ENCODE measurements around the gene KSR2.

The KSR2 gene

DNA sequence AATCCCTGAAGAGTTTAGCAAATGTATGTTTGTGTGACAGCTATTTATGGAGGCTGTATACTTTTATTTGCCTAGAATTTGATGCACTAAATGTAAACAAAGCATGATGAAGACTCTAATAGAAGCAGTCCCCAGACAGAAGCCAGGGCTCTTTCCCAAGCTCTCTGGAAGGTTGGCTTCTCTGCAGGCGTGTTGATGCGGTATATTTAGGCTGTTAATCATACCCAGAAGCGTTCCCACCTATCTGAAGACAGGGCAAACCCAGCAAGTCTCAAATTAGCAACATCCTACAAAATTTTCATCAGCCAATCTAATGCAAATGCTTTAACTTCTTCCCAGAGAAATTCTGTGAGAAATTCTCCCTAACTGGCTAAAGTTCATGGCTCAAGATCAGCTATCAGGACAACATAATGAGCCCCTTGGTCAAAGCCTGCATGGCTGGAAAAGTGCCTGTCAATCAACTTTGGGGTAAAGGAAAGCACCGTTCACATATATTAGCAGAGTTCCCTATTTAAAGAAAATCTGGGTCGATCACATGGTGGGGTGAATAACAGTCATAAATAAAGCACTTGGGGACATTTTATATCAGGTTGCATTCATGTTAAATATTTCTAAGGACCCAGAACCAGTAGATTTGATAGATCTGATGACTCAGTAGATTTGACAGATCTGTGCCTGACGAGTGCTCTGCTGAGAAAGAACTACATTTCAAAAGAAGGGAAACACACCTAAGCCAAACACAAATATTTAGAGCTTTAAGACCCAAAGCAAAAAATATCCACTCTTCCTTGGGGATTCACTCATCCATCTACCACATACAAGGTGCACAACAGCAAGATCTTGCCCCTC is 46.6 kb downstream of the KSR2 start:
- TF ChIP-seq POLR2AphosphoS5 (IDR thresholded peaks at IDR 0.05; ENCODE audit: low read depth, low read length) (no peak), PAX5 (IDR thresholded peaks at IDR 0.05; ENCODE audit: insufficient read depth, low read length, severe bottlenecking) (no peak), TAF1 (IDR thresholded peaks at IDR 0.05; ENCODE audit: low read depth, low read length) (no peak), SPI1 (IDR thresholded peaks at IDR 0.05; ENCODE audit: low read depth, low read length) (no peak), POU2F2 (IDR thresholded peaks at IDR 0.05; ENCODE audit: low read depth, low read length) (no peak), POLR2A (IDR thresholded peaks at IDR 0.05; ENCODE audit: low read depth, low read length) (no peak)
- DNase-seq (ENCODE audit: insufficient read length, low spot score): no peak
- no peak for FAIRE-seq

DNA sequence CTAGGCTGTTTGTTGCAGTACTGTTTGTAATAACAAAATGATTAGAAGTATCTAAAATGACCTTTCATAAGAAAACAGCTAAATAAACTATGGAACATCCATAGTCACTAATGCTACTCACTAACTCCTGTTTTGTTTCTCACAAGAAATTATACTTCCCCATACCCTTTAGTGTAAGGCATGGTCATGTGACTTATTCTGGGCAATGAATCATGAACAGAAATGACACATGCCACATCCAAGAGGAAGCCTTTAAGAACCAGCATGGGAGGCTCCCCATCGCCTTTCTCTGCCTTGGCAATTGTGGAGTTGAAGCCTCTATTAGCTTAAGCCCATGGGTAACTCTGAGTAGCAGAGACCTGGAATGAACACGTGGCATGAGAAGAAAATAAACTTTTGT is 49.3 kb downstream of the KSR2 start:
- no peak for FAIRE-seq
- DNase-seq (ENCODE audit: insufficient read length, low spot score): no peak

DNA sequence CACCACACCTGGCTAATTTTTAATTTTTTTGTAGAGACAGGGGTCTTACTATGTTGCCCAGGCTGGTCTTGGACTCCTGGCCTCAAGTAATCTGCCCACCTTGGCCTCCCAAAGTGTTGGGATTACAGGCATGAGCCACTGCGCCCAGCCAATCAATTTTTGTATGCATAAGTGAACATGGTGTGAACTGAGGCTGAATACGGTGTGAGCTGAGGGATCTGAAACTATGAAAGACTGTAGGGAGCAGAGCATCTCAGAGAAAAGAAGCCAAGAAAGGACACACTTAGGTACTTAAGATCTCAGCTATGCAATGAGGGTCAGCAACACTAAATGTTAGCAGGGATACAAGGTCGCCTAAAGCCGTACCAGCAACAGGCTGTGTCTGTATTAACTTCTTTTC is 54.1 kb downstream of the KSR2 start:
- FAIRE-seq: no peak
- no peak for TF ChIP-seq PAX5 (IDR thresholded peaks at IDR 0.05; ENCODE audit: insufficient read depth, low read length, severe bottlenecking)
- DNase-seq (ENCODE audit: insufficient read length, low spot score): no peak

More for the DNA sequence above, 49.3 kb downstream of the KSR2 start:
- no peak for TF ChIP-seq POLR2AphosphoS5 (IDR thresholded peaks at IDR 0.05; ENCODE audit: low read depth, low read length)
- no peak for TF ChIP-seq SPI1 (IDR thresholded peaks at IDR 0.05; ENCODE audit: low read depth, low read length)
- TF ChIP-seq POU2F2 (IDR thresholded peaks at IDR 0.05; ENCODE audit: low read depth, low read length): no peak
- TF ChIP-seq TAF1 (IDR thresholded peaks at IDR 0.05; ENCODE audit: low read depth, low read length): no peak
- TF ChIP-seq PAX5 (IDR thresholded peaks at IDR 0.05; ENCODE audit: insufficient read depth, low read length, severe bottlenecking): no peak
- no peak for TF ChIP-seq POLR2A (IDR thresholded peaks at IDR 0.05; ENCODE audit: low read depth, low read length)

DNA sequence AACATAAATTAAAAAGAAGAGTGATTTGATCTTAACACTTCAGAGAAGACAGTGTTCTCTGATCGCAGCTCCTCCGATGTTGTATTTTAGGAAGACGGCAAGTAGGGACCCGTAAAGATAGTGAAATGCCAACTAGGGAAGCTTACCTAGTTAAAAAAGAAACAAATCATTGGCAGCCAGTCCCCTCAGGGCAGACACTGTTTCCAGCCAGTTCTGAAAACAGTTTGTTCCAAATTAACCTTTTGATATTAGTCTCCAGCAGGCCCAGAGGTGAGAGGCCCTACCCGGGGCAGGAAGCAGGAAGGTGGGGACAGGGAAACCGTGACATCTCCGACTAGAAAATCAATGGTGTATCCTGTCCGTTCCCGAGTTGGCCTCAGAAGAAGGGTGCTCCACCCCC is 56.0 kb downstream of the KSR2 start:
- no peak for TF ChIP-seq POU2F2 (IDR thresholded peaks at IDR 0.05; ENCODE audit: low read depth, low read length)
- TF ChIP-seq POLR2A (IDR thresholded peaks at IDR 0.05; ENCODE audit: low read depth, low read length): no peak
- TF ChIP-seq SPI1 (IDR thresholded peaks at IDR 0.05; ENCODE audit: low read depth, low read length): no peak
- no peak for TF ChIP-seq PAX5 (IDR thresholded peaks at IDR 0.05; ENCODE audit: insufficient read depth, low read length, severe bottlenecking)
- TF ChIP-seq TAF1 (IDR thresholded peaks at IDR 0.05; ENCODE audit: low read depth, low read length): no peak
- TF ChIP-seq POLR2AphosphoS5 (IDR thresholded peaks at IDR 0.05; ENCODE audit: low read depth, low read length): no peak
- no peak for FAIRE-seq
- DNase-seq (ENCODE audit: insufficient read length, low spot score): no peak

DNA sequence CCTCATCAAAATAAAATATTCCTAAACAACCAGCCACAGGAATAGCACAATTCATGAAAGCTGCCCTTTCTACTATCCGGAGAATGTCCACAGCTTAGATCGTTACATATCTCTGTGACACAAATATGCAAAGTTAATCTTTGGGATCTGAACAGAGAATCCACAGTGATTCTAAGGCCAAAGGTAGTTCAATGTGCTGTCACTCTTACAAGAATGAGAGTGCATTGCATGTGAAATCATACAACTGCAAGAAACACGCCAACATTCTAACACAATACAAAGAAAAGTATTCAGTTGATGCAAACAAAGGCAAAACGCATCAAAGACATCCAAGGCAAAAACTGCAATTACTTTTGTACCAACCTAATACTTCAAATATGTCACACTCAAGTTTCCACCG is 60.4 kb downstream of the KSR2 start:
- FAIRE-seq: no peak
- no peak for TF ChIP-seq SPI1 (IDR thresholded peaks at IDR 0.05; ENCODE audit: low read depth, low read length)
- no peak for TF ChIP-seq POU2F2 (IDR thresholded peaks at IDR 0.05; ENCODE audit: low read depth, low read length)
- TF ChIP-seq POLR2A (IDR thresholded peaks at IDR 0.05; ENCODE audit: low read depth, low read length): no peak
- no peak for TF ChIP-seq POLR2AphosphoS5 (IDR thresholded peaks at IDR 0.05; ENCODE audit: low read depth, low read length)
- TF ChIP-seq TAF1 (IDR thresholded peaks at IDR 0.05; ENCODE audit: low read depth, low read length): no peak
- no peak for TF ChIP-seq PAX5 (IDR thresholded peaks at IDR 0.05; ENCODE audit: insufficient read depth, low read length, severe bottlenecking)
- no peak for DNase-seq (ENCODE audit: insufficient read length, low spot score)

DNA sequence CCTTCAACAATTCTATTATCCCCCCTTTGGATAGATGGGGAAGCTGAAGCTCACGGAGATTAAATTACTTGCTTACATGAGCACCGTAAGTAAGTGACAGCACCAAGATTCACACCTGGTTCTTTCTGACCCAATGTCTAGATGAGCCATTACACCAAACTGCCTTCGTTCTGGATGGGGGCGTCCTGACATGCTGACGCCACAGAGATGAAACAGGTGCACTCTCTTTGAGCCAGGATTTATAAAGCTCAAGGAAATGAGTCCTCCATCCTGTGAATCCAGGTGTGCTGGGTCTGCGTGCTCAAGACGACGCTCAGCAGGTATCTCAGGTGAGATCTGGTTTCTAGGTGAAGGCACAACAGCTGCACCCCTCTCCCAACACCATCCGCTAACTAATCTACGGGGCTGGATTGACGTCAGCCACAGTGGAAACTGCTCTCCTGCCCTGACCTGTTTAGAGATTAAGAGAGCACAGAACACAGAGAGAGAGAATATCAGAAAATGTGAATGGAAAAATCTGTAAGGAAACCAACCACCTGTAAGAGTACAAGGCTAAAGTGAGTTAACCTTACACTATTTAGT is 61.6 kb downstream of the KSR2 start:
- DNase-seq (ENCODE audit: insufficient read length, low spot score) (no peak), FAIRE-seq (no peak)
- no peak for TF ChIP-seq POLR2AphosphoS5 (IDR thresholded peaks at IDR 0.05; ENCODE audit: low read depth, low read length)
- no peak for TF ChIP-seq TAF1 (IDR thresholded peaks at IDR 0.05; ENCODE audit: low read depth, low read length)

DNA sequence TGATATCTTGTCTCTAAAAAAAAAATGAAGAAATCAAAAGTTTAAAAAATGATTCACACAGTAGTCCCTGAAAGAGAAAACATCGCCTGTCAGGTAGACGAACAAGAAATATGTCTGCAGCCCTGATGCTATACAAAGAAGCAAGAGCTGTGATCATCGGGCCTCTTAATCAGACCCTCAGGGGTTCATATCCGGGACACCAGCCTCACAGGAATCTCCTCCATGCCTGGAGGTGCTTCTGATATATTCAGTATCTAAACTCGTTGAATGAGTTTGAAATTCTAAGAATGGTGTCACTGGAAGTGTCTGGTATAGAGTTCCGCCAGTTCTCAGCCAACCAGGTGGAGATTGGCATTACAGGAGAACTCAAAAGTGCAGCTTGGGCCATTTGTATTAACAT is 64.7 kb downstream of the KSR2 start:
- no peak for TF ChIP-seq TAF1 (IDR thresholded peaks at IDR 0.05; ENCODE audit: low read depth, low read length)
- no peak for TF ChIP-seq POLR2AphosphoS5 (IDR thresholded peaks at IDR 0.05; ENCODE audit: low read depth, low read length)
- TF ChIP-seq POLR2A (IDR thresholded peaks at IDR 0.05; ENCODE audit: low read depth, low read length): no peak
- no peak for TF ChIP-seq POU2F2 (IDR thresholded peaks at IDR 0.05; ENCODE audit: low read depth, low read length)
- TF ChIP-seq SPI1 (IDR thresholded peaks at IDR 0.05; ENCODE audit: low read depth, low read length): no peak
- no peak for TF ChIP-seq PAX5 (IDR thresholded peaks at IDR 0.05; ENCODE audit: insufficient read depth, low read length, severe bottlenecking)
- FAIRE-seq (no peak), DNase-seq (ENCODE audit: insufficient read length, low spot score) (no peak)

DNA sequence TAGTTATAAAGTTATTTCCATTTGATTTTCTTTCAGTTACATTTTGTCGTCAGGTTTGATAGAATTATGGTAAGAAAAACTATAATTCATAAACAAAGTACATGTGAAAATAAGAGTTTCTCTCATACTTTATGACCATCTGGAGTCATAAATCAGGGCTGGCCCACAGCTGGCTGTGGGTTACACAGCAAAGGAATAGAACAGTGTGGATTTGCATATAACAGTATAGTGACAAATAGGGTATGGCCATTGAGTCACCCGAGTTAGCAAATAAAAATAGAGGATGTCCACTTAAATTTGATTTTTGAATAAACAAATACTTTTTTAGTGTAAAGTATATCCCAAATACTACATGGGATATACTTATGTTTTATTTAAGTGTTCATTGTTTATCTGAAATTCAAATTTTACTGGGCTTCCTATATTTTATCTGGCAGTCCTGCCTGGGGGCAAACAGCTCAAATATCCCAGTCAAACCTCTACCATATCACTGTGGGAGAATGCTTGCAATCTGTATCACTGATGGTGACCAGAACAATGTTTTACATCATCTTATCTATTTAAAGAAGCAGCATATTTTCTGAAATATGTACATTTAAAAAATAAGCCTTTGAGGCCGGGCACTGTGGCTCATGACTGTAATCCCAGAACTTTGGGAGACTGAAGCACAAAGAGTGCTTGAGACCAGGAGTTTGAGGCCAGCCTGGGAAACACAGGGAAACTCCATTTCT is 65.5 kb downstream of the KSR2 start:
- FAIRE-seq (no peak), DNase-seq (ENCODE audit: insufficient read length, low spot score) (no peak)
- TF ChIP-seq POLR2A (IDR thresholded peaks at IDR 0.05; ENCODE audit: low read depth, low read length) (no peak), POLR2AphosphoS5 (IDR thresholded peaks at IDR 0.05; ENCODE audit: low read depth, low read length) (no peak), SPI1 (IDR thresholded peaks at IDR 0.05; ENCODE audit: low read depth, low read length) (no peak), POU2F2 (IDR thresholded peaks at IDR 0.05; ENCODE audit: low read depth, low read length) (no peak), TAF1 (IDR thresholded peaks at IDR 0.05; ENCODE audit: low read depth, low read length) (no peak), PAX5 (IDR thresholded peaks at IDR 0.05; ENCODE audit: insufficient read depth, low read length, severe bottlenecking) (no peak)

DNA sequence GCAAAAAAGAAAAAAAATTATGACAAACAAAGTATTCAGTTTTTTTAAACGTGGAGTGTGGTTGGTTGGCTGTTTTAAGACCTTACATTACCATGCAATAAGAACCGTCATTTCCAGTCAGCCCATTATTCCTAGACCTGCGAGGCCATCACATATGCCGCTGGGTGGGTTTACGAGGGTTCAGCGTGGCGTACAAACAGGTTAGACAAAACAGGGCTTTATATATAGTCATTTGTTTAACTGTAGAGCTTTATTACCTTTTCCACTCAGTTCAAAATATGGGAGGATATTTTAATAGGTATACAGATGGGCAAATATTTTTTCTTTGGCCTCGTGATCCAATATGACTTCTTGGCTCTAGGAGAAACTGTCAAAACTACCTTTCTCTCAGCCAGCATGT is 67.2 kb downstream of the KSR2 start:
- TF ChIP-seq SPI1 (IDR thresholded peaks at IDR 0.05; ENCODE audit: low read depth, low read length) (no peak), POLR2A (IDR thresholded peaks at IDR 0.05; ENCODE audit: low read depth, low read length) (no peak), TAF1 (IDR thresholded peaks at IDR 0.05; ENCODE audit: low read depth, low read length) (no peak), PAX5 (IDR thresholded peaks at IDR 0.05; ENCODE audit: insufficient read depth, low read length, severe bottlenecking) (no peak), POLR2AphosphoS5 (IDR thresholded peaks at IDR 0.05; ENCODE audit: low read depth, low read length) (no peak), POU2F2 (IDR thresholded peaks at IDR 0.05; ENCODE audit: low read depth, low read length) (no peak)
- FAIRE-seq (no peak), DNase-seq (ENCODE audit: insufficient read length, low spot score) (no peak)

Data from GM12891 (cell line).